GM12878 (cell line): ENCODE measurements around the gene TMUB1. TPM values are rescaled to one million over a fixed set of nuclear protein-coding genes. Genes with fewer than 3 reads are reported as not detected.

Source experiments
- BCLAF1 ChIP-seq: fragments of 450-650 bp; IDR thresholded peaks from 2 replicates; pipeline ENCODE4 v1.6.1; 2017; ENCODE audit warnings: antibody characterized with exemption, mild to moderate bottlenecking, moderate library complexity
- BMI1 ChIP-seq: fragments of 450-650 bp; IDR thresholded peaks from 2 replicates; pipeline ENCODE4 v1.6.1; 2016; ENCODE audit warnings: mild to moderate bottlenecking, moderate library complexity, borderline replicate concordance
- E4F1 ChIP-seq: fragments of 450-650 bp; IDR thresholded peaks from 2 replicates; pipeline ENCODE4 v1.6.1; 2018; ENCODE audit warnings: borderline replicate concordance, mild to moderate bottlenecking; ENCODE audit not compliant: partially characterized antibody
- ESRRA ChIP-seq: IDR thresholded peaks from 2 replicates; pipeline ENCODE4 v1.6.1; 2012; ENCODE audit warnings: mild to moderate bottlenecking, low read length, improper control_type of control experiment
- HDAC6 ChIP-seq: fragments of 200-600 bp; sonication (generic); IDR thresholded peaks from one replicate; pipeline ENCODE4 v1.8.0; 2017; ENCODE audit warnings: antibody characterized with exemption; ENCODE audit not compliant: unreplicated experiment
- HDGF ChIP-seq: fragments of 450-650 bp; IDR thresholded peaks from 2 replicates; pipeline ENCODE4 v1.6.1; 2016; ENCODE audit warnings: antibody characterized with exemption
- HSF1 ChIP-seq: fragments of 150-350 bp; IDR thresholded peaks from 2 replicates; pipeline ENCODE4 v1.6.1; 2014; ENCODE audit warnings: mild to moderate bottlenecking, low read depth, low read length
- IKZF1 ChIP-seq: fragments of 450-650 bp; conservative IDR thresholded peaks from 2 replicates; pipeline ENCODE4 v1.6.1; 2017; ENCODE audit warnings: antibody characterized with exemption, mild to moderate bottlenecking
- IKZF2 ChIP-seq, 2 experiments: fragments of 450-650 bp; IDR thresholded peaks; 2 replicates each; pipeline ENCODE4 v1.6.1; 2017; ENCODE audit warnings: mild to moderate bottlenecking in 2 of 2, moderate library complexity in 2 of 2
- MEF2A ChIP-seq: IDR thresholded peaks from 2 replicates; pipeline ENCODE4 v1.6.1; 2011; ENCODE audit warnings: low read depth, mild to moderate bottlenecking, low read length, moderate library complexity; ENCODE audit not compliant: insufficient read depth
- MEF2B ChIP-seq: fragments of 450-650 bp; IDR thresholded peaks from 2 replicates; pipeline ENCODE4 v1.6.1; 2018; ENCODE audit warnings: mild to moderate bottlenecking, moderate library complexity; ENCODE audit not compliant: partially characterized antibody, poor library complexity, severe bottlenecking
- MTA2 ChIP-seq: fragments of 450-650 bp; IDR thresholded peaks from 2 replicates; pipeline ENCODE4 v1.6.1; 2016; ENCODE audit warnings: low read depth, mild to moderate bottlenecking, moderate library complexity
- NBN ChIP-seq: fragments of 450-650 bp; IDR thresholded peaks from 2 replicates; pipeline ENCODE4 v1.6.1; 2016
- NRF1 ChIP-seq: conservative IDR thresholded peaks from 2 replicates; pipeline ENCODE4 v1.6.1; 2011; ENCODE audit warnings: mild to moderate bottlenecking, low read depth, low read length, improper control_type of control experiment
- POLR2AphosphoS2 ChIP-seq: IDR thresholded peaks from 2 replicates; pipeline ENCODE4 v1.6.1; 2011; ENCODE audit warnings: low read depth, mild to moderate bottlenecking, low read length, improper control_type of control experiment, moderate library complexity
- TAF1 ChIP-seq: IDR thresholded peaks from 2 replicates; pipeline ENCODE4 v1.6.1; 2011; ENCODE audit warnings: mild to moderate bottlenecking, low read depth, low read length, borderline replicate concordance
- TARDBP ChIP-seq: IDR thresholded peaks from 2 replicates; pipeline ENCODE4 v1.6.1; 2016; ENCODE audit warnings: borderline replicate concordance
- ZNF207 ChIP-seq: fragments of 450-650 bp; IDR thresholded peaks from 2 replicates; pipeline ENCODE4 v1.6.1; 2014; ENCODE audit warnings: antibody characterized with exemption, mild to moderate bottlenecking, borderline replicate concordance
- ZNF274 ChIP-seq: IDR thresholded peaks from one replicate; pipeline ENCODE4 v1.8.0; 2011; ENCODE audit not compliant: insufficient read length, insufficient read depth
- ZNF592 ChIP-seq: fragments of 450-650 bp; IDR thresholded peaks from 2 replicates; pipeline ENCODE4 v1.6.1; 2017; ENCODE audit warnings: mild to moderate bottlenecking, moderate library complexity
- polyA plus RNA-seq, 11 experiments: library from polyadenylated mRNA; depleted of rRNA in 4 of 11; unstranded in 6 of 11; stranded (reverse) in 5 of 11; fragments of >200 nt; fragmentation: Nextera tagmentation in 4 of 11; fragmentation: Illumina TruSeq in 1 of 11; extraction: Ambion mirVana in 4 of 11; extraction: Trizol in 1 of 11; gene quantifications; 1 replicate in 1 of 11; 2 replicates in 10 of 11; pipeline versions ENCODE4 v1.2.1 to v1.2.3, GENCODE V29; 2011 to 2016; ENCODE audit warnings: inconsistent platforms in 2 of 11, missing spikeins in 2 of 11, low read depth in 1 of 11
- total RNA-seq, 4 experiments: library from RNA; depleted of rRNA in 3 of 4; stranded (reverse); fragments of >200 nt in 3 of 4; fragmentation: Illumina TruSeq in 1 of 4; extraction: Trizol in 1 of 4; gene quantifications; 2 replicates each; pipeline versions ENCODE4 v1.2.1 to v1.2.3, GENCODE V29; 2013 to 2021

TMUB1 gene
- total and polyA plus RNA-seq, 10 of the 15 experiments (the other 5 are each of a cell fraction or from before 2014, with no cell fraction given), result 0.27 to 79.5 (median 41.3) TPM; not detected in 1

GRCh38 chr7:151080522-151081169 is 2.6 kb downstream of the TMUB1 start, which contains the start of gene FASTK (continued):
- TF ChIP-seq ZNF592 (no peak), TARDBP (0 out of 2 replicates have a peak, but pooled peaks have one; percentile 54), BCLAF1 (no peak), HDAC6 (no peak), ZNF207 (no peak; the same call in 1 of the 2 replicates), TAF1 (peak; percentile 92), POLR2AphosphoS2 (peak; percentile 75; the same call in 1 of the 2 replicates), NRF1 (0 out of 2 replicates have a peak, but pooled peaks have one; percentile 22), BMI1 (no peak), MEF2B (peak; percentile 24), MTA2 (no peak), IKZF2 (IDR thresholded peaks at IDR 0.05) (no peak), E4F1 (no peak), IKZF1 (peak; percentile 71), HDGF (no peak), ESRRA (no peak; the same call in 1 of the 2 replicates), HSF1 (no peak), NBN (0 out of 2 replicates have a peak, but pooled peaks have one; percentile 52), ZNF274 (no peak), MEF2A (no peak)
